HPDE6-E6E7 (cell line): Measurements from ENCODE around the gene MNX1.

Experiments used
- DNase-seq: peaks from one replicate; pipeline ENCODE4 v3.0.0; 2011; ENCODE audit warnings: missing footprints; ENCODE audit errors: extremely low spot score

The MNX1 gene

DNA sequence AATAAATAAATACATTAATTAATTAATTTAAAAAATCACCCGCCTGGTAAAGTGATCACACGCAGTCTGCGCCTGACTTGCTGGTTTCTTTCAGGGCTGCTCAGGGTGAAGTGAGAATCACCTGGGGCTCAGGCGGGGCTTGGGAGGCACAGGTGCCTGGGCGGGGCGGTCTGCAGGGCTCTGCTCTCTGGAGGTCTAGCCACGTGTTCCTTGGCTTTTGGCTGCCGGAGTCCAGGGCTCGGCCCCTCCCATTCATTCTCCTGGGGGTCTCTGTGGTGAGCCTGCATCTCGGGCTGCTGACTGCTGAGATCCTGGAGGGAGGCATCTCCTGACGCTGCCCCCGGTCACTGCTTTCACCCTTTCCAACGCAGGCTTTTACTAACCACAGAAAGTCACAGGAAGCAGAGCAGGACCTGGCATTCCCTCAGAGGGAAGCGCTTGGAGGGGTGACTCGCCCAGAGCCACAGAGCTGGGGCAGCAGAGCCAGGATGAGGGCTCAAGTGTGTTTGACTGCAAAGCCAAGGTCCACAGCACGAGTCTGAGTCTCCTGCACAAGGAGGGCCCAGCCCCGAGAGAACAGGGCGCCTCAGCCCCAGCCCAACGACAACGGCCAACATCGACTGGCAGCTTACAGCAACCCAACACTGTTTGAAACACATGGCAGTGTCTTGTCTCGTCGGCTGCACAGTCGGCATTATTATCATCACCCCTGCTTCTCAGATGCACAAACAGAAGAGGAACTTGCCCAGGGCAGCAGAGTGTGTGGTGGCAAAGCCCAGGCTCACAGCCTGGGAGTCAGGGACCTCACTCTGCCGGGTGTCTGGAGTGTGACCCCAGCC, 22.4 kb upstream of the MNX1 start:
- no peak for DNase-seq

DNA sequence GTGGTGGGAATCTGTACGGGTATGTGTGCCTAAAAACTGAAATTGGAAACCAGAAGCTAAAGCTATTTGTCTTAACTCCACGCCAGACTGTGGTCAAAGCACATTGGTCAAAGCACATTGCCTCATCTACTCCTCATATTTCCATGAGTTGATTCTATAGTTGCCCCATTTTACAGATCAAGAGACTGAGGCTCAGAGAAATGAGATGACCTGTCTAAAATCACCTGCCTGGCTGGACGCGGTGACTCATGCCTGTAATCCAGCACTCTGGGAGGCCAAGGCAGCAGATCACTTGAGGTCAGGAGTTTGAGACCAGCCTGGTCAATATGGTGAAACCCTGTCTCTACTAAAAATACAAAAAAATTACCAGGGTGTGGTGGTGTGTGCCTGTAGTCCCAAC, 21.7 kb upstream of the MNX1 start:
- DNase-seq, result no peak

DNA sequence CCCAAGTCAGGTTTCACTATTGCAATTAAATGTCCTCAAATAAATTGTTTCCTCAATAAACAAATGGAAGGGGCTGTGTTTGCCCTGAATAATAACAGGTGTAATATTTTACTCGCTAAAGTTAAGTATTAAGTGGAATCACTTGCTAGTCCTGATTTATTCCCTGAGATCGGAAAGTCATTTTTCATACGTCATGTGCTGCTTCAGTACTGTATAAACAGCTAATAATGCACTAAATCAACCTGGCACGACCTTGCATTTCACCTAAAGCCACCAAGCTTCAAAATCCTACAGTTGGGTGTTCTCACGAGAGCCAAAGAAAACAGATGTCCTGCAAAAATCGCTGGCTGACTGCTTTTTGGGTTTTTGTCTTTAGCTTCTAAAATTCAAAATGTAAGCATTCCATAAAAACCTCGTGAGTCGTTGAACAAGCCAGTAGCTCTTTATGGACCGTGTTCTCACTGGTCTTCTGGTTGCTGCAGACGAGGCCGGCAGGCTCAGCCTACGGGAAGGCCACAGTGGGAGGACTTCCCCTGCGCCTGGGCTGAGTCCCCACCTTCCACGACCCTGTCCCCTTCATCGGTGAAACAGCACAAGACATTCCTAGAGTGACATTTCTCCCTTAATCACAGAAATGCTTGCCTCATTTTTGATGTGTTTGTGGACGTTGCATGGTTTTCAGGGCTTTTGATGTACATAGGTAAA, 17.9 kb upstream of the MNX1 start:
- no peak for DNase-seq

DNA sequence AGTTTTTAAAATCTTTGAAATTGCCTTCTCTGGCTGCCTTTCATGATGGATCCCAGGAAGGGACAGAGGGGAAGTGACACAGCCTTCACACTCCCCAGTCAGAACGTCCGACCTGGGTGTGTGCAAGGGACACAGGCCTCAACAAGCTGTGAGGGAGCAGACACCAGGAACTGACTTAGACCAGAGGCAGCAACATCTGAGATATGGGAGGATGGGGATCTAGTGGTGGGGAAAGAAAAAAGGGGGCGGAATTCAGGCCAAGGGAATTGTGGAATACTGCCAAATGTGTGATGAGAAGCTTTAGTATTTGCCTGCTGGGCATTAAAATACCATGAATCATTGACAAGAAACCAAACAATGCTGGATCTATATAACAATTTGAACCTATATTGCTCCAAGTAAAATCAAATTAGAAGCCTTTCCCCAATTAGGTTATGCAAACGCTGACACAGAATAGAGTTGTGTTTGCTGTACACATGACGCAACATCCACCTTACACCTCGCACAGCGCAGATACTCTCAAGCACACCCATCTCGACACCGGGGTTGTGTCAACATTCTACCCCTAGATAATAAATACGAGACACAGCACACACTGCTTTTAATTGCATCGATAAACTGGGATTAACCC, 17.2 kb upstream of the MNX1 start:
- DNase-seq, result peak; percentile 93

DNA sequence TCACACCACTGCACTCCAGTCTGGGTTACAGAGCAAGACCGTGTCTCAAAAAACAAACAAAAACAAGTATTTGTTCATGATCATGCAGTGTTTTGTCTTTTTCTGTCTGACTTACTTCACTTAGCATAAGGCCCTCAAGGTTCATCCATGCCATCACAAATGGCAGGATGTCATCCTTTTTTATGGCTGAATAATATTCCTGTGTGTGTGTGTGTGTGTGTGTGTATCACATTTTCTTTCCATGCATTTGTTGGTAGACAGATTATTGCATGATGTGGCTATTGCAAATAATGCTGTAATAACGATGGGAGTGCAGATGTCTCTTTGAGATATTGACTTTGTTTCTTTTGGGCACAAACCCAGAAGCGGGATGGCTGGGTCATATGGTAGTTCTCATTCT, 14.3 kb upstream of the MNX1 start:
- no peak for DNase-seq

DNA sequence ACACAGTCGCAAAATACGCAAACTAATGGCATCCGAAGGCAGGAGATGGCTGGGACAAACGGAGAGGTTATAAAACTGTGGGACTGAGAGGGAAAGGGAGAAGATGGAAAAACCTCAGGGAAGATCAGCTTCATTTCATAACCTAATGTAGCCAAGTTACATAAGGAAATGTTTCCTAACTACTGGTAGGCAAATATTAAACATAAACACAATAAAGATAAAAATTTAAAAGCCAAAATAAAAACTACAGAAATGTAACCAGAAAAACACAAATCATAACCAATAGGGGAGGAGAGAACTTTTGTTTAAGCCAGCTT, 13.1 kb upstream of the MNX1 start:
- no peak for DNase-seq

DNA sequence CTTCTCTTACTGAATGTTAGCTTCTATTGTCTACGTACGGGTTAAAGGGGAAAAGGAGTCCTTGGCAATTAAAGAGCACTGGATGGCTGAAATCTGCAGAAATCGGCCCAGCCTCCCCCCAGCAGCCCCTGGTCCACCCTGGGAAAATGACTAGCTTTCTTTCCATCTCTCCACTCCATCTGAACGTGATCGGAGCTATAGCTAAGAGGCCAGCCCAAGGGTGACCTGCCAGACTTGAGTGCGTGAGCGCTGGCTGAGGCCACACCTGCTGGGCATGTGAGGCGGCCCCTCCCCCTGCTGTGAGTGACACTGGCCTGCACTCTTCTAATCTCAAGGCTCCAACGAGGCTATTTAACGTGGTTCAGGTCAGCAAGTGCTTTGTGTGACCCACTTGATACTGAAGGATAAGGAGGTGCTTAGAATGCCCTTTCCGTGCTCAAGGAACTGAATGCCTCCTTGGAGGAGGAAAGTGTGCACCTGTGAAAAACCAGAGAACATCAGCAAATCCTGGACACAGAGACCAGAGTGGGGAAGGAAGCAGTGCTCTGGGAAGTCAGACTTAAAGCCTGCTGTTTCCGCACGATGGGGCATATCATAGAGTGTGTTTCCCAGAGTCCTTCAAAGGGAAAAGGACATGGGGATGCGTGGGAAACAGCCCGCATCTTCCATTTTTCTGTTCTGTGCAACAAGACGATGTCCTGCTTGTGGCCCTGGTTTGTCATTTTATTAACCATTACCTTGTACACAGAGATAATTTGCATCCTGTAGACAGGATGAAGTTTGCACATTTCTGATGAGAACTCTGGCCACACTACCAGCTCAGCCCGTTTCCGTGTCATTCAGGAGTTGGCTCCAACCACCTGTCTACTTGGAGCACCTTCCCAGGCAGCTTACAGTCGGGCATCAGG, 12.5 kb upstream of the MNX1 start:
- no peak for DNase-seq

DNA sequence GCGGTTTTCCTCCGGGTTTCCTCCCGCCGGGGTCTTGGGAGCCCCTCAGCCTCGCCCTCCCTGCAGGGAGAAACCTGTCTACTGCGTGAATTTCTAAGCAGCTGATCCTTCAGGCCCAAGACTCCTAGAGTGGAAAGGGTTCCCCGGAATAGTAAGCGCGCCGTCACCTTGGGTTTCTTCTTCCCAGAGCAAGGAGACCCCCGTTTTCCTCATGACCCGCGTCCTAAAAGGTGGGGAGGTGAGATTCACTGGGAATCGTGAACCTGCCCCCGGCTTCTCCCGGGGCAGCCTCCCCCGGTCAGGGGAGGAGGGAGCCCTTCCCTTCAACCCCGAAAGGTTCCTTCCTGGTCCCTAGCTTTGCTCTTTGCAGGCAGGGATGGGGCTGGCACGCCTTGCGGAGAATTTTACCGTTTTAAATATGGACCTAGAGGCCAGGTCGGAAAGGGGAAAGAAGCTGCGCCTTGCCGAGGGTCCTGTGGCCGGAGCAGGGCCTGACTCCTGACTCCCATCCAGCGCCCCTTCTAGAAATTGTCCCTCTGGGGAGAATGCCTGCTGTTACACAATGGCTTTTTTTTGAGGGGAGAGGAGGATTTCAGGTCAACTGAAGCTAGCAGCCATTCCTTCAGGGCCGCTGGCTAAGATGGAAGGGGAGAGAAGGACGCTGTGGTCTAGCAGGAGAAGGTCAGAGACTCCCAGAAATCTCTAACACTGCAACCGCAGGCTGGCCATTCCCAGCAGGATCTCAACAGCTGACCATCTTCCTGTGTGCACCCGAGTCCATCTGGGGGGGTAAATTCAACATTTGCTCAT, 11.6 kb upstream of the MNX1 start:
- DNase-seq, result no peak

DNA sequence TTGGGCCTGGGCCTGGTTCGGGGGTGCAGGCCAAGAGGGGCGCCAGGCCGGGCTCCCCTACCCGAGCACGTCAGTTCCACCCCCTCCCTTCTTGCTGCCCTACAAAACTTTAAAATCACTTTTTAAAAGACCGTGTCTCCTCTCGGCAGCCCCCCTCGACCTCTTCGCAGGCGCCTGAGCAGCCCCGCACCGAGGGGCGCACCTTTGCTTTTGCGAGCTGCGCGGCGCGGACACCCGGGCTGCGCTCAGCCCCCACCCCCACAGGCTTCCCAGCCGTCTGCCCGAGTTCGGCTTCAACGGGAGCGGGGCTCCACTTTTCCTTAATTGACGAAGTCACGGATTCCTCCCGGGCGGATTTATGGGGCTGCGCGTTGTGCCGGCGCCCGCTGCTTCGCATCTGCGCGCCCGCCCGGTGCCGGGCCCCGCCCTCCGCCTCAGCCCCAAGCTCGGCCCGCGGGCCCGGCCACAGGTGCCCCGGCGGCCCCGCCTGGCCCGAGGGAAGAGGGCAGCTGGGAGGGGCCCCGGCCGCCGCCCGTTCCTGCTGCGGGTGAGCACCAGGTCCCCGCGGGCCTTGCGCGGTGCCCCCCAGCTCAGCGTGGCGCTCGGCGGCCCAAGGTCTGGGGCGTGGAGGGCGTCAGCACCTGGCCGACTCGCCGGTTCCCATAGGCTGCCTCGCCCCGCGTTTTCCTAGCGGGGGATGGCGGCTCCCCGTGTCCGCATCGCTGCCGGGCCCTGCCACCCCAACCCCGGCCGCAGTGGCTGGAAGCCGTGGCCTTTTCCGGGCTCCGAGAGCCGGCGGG, 10.8 kb upstream of the MNX1 start:
- DNase-seq, result no peak

DNA sequence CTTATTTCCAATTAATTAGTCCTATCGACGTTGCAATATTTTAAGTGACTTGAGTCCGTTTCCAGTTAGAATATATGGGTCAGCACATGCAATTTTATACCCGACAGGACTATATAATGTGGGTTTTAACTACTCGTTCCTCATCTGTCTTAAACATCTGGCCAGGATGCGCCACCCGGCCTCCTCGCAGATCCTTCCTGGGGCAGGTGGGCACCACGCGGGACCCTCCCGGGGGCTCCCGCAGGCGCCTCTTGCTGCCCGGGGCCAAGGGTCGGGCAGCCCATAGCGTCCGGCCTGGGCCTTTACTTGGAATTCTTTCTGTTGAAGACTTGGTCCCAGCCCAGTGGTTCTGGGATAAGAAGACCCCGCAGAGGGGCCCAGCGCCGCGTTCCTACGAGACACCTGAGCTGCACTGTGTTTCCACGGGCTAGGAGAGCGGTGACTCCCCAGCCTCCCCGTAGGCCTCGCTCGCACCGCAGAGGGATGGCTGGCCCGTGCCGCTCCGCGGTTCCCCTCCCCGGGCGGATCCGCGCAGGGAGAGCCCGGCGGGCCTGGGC, 10.1 kb upstream of the MNX1 start:
- DNase-seq, result no peak

DNA sequence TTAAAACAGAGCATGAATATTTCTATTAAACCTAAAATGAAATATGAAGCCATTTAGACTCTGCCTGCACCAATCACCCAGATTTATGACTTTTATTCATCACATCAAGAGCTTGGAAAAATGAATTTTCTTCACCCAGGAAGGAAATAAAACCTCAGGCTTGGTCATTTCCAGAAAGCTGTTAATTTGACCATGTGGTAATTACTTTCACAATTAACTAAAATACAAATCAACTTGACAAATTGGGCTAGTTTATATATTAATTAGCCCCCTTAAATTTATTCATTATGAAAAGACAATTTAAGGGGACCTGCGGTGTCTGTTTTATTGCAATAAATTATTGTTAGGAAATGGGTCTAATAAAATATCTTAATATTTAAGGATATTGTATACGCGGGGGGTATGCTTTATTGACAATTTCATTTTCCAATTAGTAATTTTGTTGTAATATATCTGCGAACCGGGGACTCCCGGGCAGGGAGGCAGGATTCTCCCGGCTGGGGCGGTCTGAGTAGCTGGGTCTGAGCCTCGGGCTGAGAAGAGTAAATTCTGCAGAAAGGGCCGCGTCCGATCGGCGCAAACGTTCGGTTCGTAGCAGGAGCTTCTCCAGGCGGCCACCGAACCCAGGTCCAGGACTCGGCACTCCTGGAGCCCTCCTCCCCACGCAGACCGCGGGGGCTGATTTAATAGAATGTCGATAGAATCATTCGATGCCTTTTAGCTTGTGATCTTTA, 9.4 kb upstream of the MNX1 start:
- DNase-seq, result no peak

DNA sequence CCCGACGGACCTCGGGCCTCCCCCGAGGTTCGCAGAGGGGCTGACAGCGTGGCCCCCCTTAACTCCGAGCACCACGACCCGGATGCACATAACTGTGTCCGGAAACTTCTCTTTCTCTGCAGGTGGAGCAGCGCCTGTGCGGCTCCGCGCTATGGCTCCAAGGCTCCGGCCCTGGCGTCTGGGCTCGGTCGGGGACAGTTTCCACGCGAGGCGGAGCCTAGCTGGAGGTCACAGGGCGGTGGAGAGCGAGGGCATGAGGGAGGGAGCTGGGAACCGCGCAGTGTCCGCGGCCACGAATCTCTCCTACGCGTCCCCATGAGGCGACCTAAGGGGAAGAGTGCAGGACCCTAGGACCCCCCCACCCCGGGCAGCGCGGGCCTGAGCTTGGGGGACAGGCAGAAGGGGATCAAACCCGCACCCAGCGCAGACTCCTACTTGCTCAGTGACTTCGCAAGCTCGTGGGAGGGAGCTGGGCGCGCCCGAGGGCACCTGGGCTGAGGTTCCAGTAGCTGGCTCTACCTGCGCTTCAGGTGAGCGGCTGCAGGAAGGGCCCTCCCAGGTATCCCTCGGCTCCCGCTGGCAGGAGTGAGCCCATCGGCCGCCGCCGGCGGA, 8.6 kb upstream of the MNX1 start:
- no peak for DNase-seq

DNA sequence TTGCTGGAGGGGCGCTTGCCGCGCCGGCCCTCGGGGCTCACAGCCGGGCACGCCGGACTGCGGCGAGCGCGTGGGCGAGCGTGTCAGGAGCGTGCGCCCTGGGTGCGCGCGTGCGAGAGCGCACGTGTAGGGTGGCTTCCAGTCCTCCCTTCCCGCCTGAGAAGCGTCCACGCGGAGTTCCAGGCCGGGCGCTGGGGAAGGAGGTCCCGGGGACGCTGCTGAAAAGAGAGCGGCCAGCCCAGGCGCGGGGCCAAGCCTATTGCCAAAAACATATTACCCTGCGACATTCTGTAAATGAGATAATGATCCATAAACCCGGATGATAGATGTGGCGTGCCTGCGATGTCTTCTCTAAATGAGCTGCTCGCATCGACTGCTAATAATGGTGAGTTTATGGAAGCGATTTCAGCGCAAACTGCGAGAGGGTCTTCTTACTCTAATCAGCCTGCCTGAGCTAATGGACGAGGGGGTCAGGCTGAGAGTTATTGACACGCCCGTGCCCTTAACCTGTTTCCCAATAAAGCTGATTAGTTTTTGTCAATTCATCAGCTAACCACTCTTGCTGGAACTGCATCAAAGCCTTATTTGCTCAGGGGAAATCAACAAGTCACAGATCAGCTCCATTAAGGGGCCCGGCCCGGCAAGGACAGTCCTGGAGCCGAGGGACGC, 8.0 kb upstream of the MNX1 start:
- DNase-seq, result no peak

DNA sequence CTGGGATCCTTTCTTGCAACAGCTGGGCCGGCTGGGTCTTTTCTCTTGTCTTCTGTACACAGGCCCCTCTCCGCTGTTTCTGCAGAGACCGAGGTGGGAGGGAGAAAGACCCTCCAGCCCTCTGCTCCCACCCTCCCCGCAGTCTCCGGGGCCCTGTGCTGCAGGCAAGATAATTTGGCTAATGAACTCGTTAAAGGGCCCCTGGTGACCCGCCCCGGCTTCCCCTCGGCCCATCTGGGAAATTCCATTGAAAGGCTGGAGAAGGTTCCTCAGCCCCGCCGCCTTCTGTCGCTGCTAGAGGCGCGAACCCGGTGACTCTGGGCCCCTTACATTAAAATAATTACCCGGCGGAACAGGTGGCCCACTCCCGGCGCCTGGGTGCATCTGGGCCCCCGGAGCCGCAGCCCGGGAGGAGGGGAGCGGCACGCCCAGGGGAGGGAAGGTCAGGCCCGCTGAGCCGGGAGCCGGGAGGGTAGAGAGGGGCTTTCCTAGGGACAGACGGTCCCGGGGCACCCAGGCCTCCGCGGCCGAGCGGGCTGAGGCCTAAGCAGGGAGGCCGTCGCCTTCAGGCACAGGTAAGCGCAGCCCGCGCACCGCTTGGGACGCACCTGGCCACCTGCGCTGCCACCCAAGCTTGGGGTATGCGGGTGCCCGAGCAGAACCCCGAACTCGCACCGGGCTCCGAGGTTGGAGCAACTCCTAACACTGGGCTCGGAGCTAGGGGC, 7.3 kb upstream of the MNX1 start:
- DNase-seq, result no peak

DNA sequence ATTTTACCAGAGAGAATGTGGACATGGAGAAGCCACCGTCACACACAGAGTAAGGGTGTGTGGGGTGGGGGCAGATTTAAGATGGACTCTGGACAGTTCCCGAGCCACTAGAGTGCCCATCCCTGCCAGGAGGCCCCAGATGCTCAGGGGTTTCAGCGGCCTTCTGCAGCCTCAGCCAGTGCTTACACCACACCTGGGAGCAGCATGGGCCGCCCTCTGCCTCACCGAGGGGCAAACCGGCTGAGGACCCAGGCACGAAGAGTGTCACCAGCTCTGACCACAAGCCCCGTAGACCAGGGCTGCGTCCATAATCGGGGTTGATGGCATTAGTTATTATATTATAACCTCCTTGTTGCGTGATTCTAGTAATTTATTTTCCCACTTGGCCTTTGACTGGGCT, 6.7 kb upstream of the MNX1 start:
- no peak for DNase-seq

DNA sequence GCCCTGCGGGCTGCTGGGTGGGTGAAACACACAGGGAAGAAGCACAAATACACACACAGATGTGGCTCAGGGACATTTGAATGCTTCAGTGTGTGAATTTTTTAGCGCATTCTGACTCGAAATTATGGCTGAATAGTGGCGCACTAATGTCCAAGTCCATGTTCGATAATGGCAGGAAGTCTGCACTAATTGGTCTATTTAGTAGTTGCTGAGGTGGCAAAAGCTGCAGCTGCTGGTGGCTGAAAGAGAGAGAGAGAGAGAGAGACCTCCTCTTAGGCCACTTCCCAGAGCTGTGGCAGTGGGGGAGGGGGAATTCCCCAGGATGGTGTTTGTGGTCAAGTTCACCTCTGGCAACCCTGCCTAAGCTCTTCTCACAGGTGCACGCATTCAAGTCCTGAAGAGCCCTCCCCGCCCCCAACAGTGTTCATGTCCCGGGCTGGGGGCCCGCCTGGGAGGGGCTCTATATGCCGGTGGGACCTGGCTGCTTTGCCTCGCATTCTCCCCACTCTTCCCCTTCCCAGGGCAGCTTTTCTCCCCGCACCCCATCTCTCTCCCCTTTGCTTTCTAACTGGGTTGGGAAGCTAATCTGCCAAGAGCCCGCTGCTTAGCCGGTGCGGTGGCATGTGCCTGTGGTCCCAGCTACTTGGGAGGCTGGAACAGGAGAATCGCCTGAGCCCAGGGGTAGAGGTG, 6.0 kb upstream of the MNX1 start:
- DNase-seq, result no peak

DNA sequence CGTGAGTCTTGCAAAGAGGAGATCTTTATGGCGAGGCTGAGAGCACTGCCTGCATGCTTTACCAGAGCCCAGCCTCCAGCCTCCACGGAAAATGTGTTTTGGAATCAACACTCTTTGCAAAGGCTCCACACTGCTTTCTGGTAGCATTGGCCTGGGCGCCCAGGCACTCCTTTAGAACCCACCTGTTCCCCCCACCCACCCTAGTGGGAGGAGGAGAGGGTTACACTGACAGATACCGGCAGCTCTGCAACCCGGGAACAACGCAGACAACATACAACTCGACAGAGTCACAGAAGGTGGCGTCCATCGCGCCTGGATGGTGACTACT, 5.5 kb upstream of the MNX1 start:
- DNase-seq, result no peak
